Fibroblast of upper back skin (primary cell): ENCODE data around the gene DOP1B.
A peak's percentile ranks its signal among the peaks of the same experiment; 100 is the strongest.
"Not testable (repeated sequence)": the region's sequence is repeated elsewhere in the genome, so short reads cannot be mapped to it uniquely, and the experiment has no call there.

Experiments
- DNase-seq: peaks from one replicate; pipeline ENCODE4 v3.0.0-alpha.2; 2013

DOP1B gene, protein sequence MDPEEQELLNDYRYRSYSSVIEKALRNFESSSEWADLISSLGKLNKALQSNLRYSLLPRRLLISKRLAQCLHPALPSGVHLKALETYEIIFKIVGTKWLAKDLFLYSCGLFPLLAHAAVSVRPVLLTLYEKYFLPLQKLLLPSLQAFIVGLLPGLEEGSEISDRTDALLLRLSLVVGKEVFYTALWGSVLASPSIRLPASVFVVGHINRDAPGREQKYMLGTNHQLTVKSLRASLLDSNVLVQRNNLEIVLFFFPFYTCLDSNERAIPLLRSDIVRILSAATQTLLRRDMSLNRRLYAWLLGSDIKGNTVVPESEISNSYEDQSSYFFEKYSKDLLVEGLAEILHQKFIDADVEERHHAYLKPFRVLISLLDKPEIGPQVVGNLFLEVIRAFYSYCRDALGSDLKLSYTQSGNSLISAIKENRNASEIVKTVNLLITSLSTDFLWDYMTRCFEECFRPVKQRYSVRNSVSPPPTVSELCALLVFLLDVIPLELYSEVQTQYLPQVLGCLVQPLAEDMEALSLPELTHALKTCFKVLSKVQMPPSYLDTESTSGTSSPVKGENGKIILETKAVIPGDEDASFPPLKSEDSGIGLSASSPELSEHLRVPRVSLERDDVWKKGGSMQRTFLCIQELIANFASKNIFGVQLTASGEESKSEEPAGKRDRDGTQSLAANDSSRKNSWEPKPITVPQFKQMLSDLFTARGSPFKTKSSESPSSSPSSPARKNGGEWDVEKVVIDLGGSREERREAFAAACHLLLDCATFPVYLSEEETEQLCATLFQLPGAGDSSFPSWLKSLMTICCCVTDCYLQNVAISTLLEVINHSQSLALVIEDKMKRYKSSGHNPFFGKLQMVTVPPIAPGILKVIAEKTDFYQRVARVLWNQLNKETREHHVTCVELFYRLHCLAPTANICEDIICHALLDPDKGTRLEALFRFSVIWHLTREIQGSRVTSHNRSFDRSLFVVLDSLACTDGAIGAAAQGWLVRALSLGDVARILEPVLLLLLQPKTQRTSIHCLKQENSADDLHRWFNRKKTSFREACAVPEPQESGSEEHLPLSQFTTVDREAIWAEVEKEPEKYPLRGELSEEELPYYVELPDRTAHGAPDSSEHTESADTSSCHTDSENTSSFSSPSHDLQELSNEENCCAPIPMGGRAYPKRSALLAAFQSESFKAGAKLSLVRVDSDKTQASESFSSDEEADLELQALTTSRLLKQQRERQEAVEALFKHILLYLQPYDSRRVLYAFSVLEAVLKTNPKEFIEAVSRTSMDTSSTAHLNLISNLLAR (N-terminal part only)

DNA sequence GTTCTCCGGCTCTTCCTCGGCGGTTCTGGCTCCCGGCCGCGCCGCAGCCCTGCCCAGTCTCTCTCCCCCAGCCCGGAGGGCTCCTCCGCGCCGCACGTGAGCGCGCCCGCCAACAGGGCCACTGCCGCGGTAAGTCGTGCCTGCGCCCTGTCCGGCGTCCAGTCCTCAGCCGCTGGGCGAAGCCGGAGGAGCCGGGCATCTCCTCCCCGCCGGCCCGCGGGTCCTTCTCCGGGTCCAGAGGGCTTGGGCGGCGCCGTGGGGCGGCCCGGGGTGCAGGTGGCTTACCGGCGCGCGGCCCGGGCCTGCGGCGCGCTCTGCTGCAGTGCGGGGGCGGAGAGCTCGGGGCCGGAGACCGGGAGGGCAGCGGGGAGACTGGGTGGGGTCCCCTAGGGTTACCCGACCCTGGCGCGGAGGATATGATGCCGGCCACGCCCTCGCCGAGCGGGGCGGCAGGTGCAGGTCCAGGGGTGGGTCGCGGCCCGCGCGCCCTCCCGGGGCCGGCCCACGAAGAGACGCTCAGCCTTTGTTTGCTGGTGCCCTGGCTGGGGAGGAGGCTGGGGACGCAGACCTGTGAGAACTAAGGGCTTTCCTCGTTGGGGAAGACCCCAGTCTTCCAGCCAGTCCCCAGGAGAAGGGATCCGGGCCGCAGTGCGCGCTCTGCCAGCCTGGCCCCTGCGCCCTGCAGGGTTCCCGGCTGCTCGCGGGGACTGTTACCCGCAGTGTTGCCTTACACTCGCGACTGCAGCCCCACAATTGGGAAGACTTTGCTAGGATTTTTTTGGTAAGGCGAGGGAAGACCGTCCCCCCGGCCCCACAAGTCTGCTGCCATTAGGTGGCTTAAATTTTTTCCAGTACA lies at the start of gene DOP1B:
DOP1B (plus strand) TSS at position 10 of the 856 bp plus-strand sequence. CDS start 7,910 bp downstream, outside the sequence.
- DNase-seq, result no peak

DNA sequence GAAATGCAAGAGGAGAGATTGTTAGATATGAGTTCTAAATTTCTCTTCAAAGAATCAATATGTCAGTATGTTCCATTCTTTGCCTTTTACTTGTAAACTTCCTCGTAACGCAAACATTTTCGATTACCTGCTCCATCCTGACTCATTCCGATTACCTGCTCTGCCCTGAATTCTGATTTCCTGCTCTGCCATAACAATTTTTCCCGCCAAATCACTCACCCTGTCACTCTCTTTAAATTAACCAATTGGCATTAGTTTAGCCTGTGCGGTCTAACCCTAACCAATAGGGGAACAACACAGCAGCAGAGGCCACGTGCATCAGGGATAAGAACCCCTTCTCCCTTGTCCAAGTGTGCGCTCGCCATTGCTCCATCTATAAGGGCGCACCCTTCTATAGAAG lies 46.8 kb upstream of the DOP1B start:
- DNase-seq, result no peak

DNA sequence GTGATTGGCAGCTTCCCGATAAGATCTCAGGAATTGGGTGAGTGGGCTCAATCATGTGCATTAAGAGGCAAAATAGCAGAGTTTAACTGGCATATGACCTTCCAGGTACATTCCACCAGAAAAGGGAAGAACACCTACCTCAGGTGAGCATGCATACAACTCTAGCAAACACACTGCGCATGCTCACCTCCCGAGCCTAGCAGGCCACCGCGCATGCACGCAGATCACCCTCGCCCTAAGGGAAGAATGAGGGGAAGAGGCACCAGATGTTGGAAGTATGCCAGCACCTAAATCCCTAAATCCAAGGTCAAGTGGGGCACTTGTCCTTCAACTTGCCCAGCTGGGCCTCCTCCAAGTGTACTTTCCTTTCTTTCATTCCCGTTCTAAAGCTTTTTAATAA lies 45.4 kb upstream of the DOP1B start:
- no peak for DNase-seq

DNA sequence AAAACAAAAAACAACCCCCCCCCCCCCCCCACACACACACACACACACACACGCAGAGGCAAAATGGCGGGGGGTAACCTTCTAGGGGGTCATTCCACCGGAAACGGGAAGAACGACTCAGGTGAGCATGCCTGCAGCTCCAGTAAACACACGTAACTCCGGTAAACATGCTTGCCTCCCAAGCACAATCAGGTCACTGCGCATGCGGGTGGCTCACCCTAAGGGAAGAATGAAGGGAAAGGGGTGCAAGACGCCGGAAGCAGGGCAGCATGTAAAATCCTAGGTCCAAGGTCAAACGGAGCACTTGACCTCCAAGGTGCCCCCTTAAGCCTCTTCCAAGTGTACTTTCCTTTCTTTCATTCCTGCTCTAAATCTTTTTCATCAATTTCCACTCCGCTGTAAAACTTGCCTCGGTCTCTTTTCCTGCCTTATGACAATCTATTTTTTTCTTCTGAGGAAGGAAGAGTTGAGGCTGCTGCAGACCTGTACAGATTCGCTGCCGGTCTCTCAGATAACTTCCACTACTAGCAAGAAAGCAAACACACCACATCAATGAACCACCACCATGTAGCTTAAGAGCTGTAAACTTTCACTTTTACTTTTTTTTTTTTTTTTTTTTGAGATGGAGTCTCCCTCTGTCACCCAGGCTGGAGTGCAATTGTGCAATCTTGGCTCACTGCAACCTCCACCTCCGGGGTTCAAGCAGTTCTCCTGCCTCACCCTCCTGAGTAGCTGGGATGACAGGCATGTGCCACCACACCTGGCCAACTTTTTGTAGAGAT lies 42.8 kb upstream of the DOP1B start:
- no peak for DNase-seq

DNA sequence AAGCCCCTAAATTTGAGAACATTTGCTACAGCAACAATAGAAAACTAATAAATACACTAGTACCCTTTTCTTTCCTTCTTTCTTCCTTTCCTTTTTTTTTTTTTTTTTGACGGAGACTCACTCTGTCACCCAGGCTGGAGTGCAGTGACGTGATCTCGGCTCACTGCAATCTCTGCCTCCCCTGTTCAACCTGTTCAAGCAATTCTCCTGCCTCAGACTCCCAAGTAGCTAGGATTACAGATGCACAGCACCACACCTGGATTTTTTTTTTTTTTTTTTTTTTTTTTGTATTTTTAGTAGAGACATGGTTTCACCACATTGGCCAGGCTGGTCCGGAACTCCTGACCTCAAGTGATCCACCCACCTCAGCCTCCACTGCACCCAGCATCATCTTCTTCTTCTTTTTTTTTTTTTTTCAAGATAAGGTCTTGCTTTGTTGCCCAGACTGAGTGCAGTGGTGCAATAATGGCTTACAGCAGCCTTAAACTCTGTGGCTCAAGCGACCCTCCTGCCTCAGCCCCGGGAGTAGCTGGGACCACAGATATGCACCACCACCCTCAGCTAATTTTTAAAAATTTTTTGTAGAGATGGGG lies 41.4 kb upstream of the DOP1B start:
- no peak for DNase-seq

DNA sequence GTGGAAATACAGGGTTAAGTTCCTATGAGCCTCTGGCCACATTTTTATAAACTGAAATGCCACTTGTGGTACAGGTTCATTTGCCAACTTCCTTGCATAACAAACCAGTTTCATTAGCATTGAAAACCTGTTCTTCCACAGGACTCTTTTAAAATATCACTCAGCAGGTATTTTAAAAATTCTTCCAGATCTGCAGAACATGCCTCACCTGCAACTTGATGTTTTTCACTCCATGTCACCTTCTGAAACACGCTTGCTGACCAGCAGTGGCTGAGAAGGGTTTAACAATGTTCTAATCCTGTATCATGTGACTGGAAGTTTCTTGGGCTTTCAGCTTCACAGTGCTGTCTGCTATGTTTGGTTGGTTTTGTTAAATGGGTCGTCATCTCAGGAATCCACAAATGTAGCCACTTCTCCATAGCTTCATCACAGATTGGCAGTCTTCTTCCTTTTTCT lies 39.3 kb upstream of the DOP1B start:
- no peak for DNase-seq

DNA sequence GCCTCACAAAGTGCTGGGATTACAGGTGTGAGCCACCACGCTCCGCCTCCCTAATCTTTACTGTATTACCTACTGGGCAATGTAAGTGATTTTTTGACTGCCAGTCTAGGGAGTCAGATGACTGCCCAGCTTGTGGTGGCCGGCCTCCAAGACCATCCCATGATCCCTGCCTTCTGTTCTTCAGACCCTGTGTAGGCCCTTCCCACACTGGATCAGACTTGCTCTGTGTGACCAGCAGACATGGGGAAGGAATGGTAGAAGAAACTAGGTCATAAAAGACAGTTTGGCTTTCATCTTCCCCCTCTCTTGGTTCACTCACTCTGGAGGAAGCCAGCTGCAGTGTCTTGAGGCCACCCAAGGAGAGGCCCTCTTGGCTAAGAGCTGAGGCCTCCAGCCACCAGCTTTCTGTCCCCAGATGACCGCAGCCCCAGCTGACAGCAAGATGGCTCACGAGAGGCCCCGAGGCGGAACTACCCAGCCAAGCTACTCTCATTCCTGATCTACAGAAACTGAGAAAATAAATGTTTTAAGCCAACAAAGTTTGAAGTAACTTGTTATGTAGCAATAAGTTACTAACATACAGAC lies 36.2 kb upstream of the DOP1B start:
- peak; percentile 7 for DNase-seq

DNA sequence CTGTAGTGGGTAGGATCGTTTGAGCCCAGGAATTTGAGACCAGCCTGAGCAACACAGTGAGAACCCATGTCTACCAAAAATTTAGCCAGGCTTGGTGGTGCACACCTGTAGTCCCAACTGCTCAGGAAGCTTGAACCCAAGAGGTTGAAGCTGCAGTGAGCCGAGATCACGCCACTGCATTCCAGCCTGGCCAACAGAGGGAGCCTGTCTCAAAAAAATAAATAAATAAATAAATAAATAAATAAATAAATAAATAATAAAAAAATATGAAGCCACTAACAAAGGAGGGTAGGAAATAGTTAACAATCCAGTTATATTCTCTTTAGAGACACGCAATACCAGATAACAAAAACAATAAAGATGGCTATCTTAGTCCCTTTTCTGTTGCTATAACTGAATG lies 33.6 kb upstream of the DOP1B start:
- DNase-seq, result no peak

DNA sequence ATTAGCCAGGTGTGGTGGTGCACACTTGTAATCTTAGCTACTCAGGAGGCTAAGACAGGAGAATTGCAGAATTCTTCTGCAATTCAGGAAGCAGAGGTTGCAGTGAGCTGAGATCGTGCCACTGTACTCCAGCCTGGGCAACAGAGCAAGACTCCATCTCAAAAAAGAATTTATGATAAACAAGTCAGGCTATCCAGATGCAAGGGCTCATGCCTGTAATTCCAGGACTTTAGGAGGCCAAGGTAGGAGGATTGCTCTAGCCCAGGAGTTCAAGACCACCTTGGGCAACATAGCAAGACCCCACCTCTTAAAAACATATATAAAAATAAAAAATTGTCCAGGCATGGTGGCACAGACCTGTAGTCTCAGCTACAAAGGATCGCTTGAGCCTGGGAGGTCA lies 32.2 kb upstream of the DOP1B start:
- DNase-seq, result no peak

DNA sequence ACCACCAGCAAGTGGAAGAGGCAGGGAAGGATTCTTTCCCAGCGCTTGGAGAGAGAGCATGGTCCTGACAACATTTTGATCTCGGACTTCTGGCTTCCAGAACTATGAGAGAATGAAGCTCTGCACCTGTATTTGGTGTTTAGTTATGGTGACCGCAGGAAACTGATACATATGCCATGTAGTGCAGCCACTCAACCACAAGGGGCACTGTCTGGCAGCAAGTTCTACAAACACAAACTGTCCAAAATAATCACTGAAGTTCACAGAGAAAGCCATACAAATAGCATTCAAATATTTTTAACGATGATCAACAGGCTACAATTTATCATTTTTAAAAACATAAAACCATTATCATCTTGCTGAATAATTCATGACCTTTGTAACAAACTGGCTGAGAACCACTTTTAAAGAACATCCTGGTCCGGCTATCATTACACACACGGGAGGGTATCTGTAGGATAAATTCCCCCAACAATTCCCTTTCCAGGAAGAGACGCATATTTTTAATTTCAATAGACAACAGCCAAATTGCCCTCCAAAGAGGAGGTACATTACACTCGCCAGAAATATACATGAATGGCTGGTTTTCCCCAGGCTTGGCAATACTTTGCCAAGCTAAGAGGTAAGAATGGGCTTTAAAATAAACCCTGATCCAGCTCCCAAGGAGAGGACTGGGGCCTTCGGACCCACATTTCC lies 31.0 kb upstream of the DOP1B start:
- DNase-seq, result peak; percentile 49

DNA sequence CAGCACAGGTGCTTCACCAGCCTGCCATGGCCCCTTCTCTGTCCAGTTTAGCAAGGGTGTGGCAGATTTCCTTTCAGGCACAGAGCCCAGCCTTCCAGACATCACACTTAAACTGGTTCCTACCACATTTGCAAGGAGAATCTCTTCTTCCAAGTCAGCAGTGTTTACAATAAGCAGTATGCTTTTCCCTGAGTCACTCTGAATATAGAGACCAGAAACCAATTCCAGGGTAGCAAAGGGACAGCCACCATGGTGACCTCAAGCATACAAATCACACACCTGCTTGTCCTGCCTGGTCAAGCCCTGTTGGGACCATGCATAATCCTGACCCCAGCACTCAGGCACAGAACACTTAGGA lies 30.4 kb upstream of the DOP1B start:
- DNase-seq, result no peak

DNA sequence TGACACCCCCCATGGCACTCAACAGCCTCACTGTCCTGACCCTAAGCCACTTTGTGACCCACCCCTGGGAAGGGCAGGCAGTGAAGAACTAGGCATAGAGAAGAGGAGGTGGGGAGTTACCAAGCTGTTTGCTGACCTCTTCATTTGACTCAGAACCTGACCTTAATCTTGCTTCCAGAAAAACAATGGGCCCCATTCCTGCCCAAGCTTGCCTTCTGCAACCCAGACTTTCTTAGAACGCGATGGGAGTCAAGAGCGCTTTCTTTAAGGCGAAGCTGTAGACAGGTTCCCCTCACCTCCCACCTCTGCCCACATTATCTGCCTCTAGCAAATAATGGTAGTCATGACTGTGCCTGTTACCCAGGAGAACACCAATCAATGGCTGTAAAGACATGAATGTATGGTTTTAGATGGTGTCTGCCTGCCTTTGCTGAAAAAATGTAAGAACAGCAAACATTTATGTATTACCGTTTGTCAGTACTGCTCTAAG lies 30.0 kb upstream of the DOP1B start:
- DNase-seq, result no peak

DNA sequence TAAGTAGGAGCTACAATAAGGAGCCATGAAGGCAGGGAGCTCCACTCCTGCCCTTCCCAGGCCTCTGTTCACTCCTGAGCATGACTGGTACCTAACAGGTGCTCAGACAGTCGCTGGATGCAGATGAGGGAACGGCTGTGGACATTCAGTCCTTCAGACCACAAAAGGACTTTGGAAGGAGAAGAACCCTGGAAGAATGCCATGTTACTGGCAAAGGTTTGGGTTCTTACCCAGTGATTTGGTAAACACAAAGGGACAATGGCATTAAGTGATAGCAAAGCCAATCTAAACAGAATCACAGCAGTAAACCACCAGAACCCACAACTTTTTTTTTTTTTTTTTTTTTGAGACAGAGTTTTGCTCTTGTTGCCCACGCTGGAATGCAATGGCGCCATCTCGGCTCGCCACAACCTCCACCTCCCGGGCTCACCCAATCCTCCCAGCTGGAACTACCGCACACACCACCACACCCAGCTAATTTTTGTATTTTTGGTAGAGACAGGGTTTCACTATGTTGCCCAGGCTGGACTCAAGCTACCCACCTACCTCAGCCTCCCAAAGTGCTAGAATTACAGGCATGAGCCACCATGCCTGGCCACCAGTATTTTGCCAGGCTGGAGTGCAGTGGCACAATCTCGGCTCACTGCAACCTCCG lies 29.2 kb upstream of the DOP1B start:
- no peak for DNase-seq

DNA sequence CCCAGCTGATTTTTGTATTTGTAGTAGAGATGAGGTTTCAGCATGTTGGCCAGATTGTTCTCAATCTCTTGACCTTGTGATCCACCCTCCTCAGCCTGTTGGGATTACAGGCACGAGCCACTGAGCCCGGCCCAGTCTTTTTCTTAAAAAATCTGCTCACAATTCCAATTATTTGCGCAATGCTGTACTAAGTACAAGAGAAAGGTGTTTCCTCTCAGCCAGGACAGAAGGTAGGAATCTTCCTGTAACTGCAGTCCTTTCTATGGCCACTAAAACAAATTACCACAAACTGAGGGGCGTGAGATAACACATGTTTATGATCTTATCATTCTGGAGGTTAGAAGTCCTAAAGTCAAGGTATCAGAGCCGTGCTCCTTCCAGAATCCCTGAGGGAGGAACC lies 28.6 kb upstream of the DOP1B start:
- DNase-seq, result no peak

DNA sequence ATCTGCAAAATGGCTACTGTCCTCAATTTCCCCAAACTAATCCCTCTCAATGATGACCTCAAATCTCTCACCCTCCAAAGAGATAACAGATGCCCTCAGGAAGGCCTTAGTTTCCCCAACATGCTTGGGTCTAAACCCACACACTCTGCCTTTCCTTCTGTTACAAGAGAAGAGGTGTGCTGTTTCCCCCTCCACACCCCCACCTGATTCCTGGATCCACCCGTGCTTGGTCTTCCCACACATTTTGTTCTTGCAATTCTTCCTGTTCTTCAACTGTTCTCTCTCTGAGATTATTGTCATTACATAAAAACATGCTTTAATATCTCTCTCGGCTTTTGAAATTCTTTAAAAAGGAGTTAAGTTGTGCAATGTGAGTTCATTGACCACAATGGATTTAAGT lies 27.4 kb upstream of the DOP1B start:
- no peak for DNase-seq

DNA sequence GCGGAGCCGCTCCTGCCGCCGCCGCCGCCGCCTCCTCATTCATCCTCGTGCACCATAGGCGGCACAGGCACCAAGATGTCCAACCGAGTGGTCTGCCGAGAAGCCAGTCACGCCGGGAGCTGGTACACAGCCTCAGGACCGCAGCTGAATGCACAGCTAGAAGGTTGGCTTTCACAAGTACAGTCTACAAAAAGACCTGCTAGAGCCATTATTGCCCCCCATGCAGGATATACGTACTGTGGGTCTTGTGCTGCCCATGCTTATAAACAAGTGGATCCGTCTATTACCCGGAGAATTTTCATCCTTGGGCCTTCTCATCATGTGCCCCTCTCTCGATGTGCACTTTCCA lies 26.2 kb upstream of the DOP1B start:
- DNase-seq, result not testable (repeated sequence)

DNA sequence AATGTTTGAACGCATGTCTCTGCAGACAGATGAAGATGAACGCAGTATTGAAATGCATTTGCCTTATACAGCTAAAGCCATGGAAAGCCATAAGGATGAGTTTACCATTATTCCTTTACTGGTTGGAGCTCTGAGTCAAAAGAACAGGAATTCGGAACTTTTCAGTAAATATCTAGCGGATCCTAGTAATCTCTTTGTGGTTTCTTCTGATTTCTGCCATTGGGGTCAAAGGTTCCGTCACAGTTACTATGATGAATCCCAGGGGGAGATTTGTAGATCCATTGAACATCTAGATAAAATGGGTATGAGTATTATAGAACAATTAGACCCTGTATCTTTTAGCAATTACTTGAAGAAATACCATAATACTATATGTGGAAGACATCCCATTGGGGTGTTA lies 25.8 kb upstream of the DOP1B start:
- not testable (repeated sequence) for DNase-seq

DNA sequence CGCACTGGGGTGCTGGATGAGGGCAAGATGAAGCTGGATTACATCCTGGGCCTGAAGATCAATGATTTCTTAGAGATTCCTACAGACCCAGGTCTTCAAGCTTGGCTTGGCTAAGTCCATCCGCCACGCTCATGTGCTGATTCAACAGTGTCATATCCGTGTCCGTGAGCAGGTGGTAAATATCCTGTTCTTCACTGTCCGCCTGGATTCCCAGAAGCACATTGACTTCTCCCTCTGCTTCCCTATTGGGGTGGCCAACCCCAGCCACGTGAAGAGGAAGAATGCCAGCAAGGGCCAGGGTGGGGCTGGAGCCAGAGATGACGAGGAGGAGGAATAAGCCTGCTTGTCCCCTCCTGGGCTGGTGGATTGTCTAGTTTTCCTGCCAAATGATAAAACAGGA lies 23.9 kb upstream of the DOP1B start:
- no peak for DNase-seq

DNA sequence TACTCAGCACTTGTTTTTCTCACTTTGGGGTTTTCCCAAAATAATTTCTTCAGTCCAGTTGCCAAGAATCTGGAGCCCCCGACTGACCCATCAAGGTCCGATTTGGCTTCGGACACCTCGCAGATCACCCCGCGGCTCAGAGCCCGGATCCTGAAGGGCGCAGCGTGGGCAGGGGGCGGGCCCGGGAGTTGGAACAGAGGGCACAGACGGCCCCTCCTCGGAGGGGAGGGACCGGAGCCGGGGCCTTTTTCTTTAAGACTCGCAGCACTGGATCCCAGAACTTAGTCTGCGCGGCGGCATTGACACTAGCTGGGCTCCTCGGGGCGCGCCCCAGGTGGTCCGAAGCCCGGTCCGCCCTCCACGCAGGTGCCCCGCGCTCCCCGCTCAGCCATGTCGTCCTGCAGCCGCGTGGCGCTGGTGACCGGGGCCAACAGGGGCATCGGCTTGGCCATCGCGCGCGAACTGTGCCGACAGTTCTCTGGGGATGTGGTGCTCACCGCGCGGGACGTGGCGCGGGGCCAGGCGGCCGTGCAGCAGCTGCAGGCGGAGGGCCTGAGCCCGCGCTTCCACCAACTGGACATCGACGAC lies 21.7 kb upstream of the DOP1B start, which contains the start of gene CBR3:
CBR3 (plus strand) TSS at position 277 of the 588 bp plus-strand sequence; CDS start at position 391, 114 bp downstream.
- no peak for DNase-seq
